Hepatocyte (in vitro differentiated cells): ENCODE measurements around the gene ADAM12.

Experiments used
- EZH2 ChIP-seq: fragments of 200-600 bp; sonication (generic); IDR thresholded peaks from 2 replicates; pipeline ENCODE4 v1.6.1; 2016; ENCODE audit warnings: antibody characterized with exemption, mild to moderate bottlenecking, borderline replicate concordance
- EZH2phosphoT487 ChIP-seq: fragments of 200-600 bp; sonication (generic); IDR thresholded peaks from one replicate; pipeline ENCODE4 v1.6.1; 2018; ENCODE audit warnings: antibody characterized with exemption, mild to moderate bottlenecking, low read depth, moderate library complexity; ENCODE audit not compliant: unreplicated experiment, severe bottlenecking
- TF ChIP-seq, protein P1 (sequence below): fragments of 200-600 bp; sonication (generic); IDR thresholded peaks from 2 replicates; pipeline ENCODE4 v1.5.1; 2016; ENCODE audit warnings: antibody characterized with exemption, mild to moderate bottlenecking; ENCODE audit not compliant: poor library complexity

DNA sequence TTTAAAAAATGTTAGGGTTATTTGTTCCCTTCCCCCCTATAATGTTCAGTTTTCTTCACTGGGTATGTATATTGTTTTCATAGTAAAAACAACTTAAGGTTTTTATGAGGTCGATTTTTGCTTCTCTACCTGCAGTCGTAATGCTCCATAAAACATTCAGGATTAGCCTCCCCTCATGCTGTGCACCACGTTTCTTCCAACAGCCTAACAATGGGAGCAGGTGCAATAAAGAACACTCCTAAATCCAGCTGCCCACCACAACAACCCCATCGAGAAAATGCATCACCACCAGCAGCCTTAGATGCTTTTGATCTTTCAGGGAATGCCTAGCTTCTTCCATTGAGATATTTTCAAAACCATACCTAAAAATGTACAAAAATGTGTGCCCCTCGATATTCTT is 111.1 kb downstream of the ADAM12 start:
- TF ChIP-seq, protein P1, sequence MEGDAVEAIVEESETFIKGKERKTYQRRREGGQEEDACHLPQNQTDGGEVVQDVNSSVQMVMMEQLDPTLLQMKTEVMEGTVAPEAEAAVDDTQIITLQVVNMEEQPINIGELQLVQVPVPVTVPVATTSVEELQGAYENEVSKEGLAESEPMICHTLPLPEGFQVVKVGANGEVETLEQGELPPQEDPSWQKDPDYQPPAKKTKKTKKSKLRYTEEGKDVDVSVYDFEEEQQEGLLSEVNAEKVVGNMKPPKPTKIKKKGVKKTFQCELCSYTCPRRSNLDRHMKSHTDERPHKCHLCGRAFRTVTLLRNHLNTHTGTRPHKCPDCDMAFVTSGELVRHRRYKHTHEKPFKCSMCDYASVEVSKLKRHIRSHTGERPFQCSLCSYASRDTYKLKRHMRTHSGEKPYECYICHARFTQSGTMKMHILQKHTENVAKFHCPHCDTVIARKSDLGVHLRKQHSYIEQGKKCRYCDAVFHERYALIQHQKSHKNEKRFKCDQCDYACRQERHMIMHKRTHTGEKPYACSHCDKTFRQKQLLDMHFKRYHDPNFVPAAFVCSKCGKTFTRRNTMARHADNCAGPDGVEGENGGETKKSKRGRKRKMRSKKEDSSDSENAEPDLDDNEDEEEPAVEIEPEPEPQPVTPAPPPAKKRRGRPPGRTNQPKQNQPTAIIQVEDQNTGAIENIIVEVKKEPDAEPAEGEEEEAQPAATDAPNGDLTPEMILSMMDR = no peak
- TF ChIP-seq EZH2phosphoT487 = no peak
- no peak for TF ChIP-seq EZH2
